Rectal smooth muscle tissue (tissue), 1 donor: Measurements from ENCODE around the gene CD68.
A peak's percentile ranks its signal among the peaks of the same experiment; 100 is the strongest.

Source experiments
- H3K27ac ChIP-seq: one replicate; pipeline ENCODE4 v1.7.0; 2013; ENCODE audit warnings: low read depth, low read length, inconsistent platforms
- H3K27me3 ChIP-seq: one replicate; pipeline ENCODE4 v1.7.0; 2013; ENCODE audit warnings: low read length; ENCODE audit not compliant: control insufficient read depth, insufficient read depth
- H3K36me3 ChIP-seq: one replicate; pipeline ENCODE4 v1.7.0; 2013; ENCODE audit warnings: low read length; ENCODE audit not compliant: control insufficient read depth, insufficient read depth
- H3K4me1 ChIP-seq: one replicate; pipeline ENCODE4 v1.7.0; 2013; ENCODE audit warnings: low read length; ENCODE audit not compliant: control insufficient read depth, insufficient read depth
- H3K4me3 ChIP-seq: one replicate; pipeline ENCODE4 v1.7.0; 2013; ENCODE audit warnings: low read length
- H3K9ac ChIP-seq: one replicate; pipeline ENCODE4 v1.7.0; 2013; ENCODE audit warnings: low read length

CD68 gene

DNA sequence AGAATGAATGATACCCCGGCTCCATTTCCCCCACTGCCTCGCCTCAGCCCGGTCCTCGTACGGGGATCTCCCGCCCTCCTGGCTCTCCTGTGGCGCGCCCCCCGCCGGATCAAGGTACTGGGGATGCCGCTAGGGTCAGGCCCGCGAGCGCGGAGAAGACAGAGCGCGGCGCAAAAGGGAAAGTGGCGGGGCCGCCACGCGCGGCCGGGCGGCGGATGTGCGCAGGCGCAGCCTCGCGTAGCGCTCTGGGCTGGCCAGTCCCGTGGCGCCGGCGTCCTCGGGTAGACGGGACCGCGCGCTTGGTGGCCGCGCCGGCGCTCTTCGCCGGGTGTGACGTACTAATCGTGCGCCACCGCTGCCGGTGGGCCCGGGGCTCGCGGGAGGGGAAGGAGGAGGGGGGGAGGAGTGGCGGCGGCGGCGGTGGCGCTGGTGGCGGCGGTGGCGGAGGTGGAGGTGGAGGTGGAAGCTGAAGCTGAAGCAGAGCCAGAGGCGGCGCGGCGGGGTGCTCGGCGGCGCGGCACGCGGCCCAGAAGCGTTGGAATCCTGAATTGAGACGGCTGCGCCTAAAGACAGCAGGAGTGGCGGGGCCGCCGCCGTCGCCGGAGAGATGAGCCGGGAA is 17.7 kb upstream of the CD68 start, which contains the start of gene SENP3:
SENP3 (plus strand) TSS at position 331 of the 619 bp plus-strand sequence. CDS start 1,158 bp downstream, outside the sequence.
- Histone ChIP-seq H3K4me1 (peaks cover 40% of the 10 kb centered on the region), H3K9ac (peak within 1 kb of the TSS; percentile 33), H3K27me3 (no peaks in the 10 kb centered on the region), H3K4me3 (peak within 1 kb of the TSS; percentile 82), H3K36me3 (peaks cover 15% of the 10 kb centered on the region), H3K27ac (peak within 1 kb of the TSS; percentile 99)

DNA sequence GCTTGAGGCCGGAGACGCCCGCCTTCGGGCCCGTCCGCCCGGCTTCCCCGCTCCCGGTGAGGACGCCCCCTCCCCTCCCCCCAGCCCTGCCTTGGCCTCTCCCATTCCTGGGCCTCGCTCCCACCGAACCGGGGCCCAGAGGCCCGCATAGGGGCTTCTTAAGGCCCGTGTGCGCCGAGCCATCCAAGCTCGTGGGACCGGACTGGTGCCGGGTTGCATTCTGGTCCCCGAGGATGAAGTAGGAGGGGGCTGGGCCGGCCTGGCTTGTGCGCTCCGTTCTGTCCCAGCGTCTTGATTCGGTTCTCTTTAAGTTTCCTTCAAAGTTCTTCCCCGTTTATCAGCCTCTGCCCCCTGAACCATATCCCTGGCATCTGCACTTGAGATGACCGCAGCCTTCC is 17.2 kb upstream of the CD68 start:
- Histone ChIP-seq H3K36me3 (peaks cover 19% of the 10 kb centered on the region), H3K9ac (peak overlapping the region; percentile 2), H3K27ac (peak overlapping the region; percentile 87), H3K27me3 (no peaks in the 10 kb centered on the region), H3K4me1 (peaks cover 40% of the 10 kb centered on the region), H3K4me3 (peak overlapping the region; percentile 79)

DNA sequence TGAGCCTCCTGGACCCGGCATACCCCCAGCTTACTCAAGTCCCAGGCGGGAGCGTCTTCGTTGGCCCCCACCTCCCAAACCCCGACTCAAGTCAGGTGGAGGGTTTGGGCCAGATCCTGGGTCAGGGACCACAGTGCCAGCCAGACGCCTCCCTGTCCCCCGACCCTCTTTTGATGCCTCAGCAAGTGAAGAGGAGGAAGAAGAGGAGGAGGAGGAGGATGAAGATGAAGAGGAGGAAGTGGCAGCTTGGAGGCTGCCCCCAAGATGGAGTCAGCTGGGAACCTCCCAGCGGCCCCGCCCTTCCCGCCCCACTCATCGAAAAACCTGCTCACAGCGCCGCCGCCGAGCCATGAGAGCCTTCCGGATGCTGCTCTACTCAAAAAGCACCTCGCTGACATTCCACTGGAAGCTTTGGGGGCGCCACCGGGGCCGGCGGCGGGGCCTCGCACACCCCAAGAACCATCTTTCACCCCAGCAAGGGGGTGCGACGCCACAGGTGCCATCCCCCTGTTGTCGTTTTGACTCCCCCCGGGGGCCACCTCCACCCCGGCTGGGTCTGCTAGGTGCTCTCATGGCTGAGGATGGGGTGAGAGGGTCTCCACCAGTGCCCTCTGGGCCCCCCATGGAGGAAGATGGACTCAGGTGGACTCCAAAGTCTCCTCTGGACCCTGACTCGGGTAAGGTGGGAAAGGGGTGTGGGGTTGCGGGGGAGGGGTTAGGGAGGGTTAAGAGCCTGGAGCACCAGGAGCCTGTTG is 16.1 kb upstream of the CD68 start:
- H3K9ac ChIP-seq, result no peak overlapping the region
- no peak overlapping the region for H3K4me3 ChIP-seq
- H3K27me3 ChIP-seq, result no peaks in the 10 kb centered on the region
- H3K4me1 ChIP-seq, result peaks cover 34% of the 10 kb centered on the region
- no peak overlapping the region for H3K27ac ChIP-seq
- peaks cover 21% of the 10 kb centered on the region for H3K36me3 ChIP-seq

DNA sequence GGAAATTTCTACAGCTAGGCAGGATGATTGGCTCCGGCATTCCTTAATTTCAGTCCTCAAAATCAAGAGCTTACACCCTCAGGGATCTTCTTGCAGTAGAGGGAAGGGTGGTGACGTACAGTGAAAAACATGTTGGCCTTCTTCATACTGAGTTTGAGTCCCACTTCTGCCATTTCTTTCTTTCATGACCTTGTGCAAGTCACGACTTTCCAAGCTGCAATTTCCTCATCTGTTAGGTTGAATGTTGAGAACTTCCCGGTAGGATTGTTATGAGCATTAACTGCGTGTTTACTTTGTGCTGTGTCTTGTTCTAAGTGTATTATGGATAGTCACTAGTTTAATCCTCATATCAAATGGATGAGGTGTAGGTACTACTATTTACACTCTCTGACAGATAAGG is 9.9 kb upstream of the CD68 start:
- H3K27ac ChIP-seq, result no peak overlapping the region
- peaks cover 1% of the 10 kb centered on the region for H3K4me1 ChIP-seq
- H3K27me3 ChIP-seq, result no peaks in the 10 kb centered on the region
- peaks cover 35% of the 10 kb centered on the region for H3K36me3 ChIP-seq
- no peak overlapping the region for H3K9ac ChIP-seq
- H3K4me3 ChIP-seq, result no peak overlapping the region

DNA sequence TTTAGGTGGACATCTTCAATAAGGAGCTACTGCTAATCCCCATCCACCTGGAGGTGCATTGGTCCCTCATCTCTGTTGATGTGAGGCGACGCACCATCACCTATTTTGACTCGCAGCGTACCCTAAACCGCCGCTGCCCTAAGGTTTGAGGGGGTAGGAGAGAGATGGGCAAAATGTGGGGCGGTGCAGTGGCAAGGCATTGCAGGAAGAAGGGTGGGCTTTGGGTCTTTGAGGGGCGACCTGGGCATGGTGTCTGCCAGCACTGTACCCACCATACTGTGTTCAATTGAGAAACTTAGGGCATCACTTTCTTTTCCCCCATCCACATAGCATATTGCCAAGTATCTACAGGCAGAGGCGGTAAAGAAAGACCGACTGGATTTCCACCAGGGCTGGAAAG is 9.1 kb upstream of the CD68 start:
- no peak overlapping the region for H3K4me3 ChIP-seq
- H3K4me1 ChIP-seq, result peaks cover 3% of the 10 kb centered on the region
- no peak overlapping the region for H3K27ac ChIP-seq
- H3K36me3 ChIP-seq, result peaks cover 35% of the 10 kb centered on the region
- no peak overlapping the region for H3K9ac ChIP-seq
- no peaks in the 10 kb centered on the region for H3K27me3 ChIP-seq

DNA sequence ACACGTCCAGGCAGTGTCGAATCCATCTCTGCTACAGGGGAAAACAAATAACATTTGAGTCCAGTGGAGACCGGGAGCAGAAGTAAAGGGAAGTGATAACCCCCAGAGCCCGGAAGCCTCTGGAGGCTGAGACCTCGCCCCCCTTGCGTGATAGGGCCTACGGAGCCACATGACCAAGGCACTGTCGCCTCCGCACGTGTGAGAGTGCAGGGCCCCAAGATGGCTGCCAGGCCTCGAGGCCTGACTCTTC is 7.2 kb upstream of the CD68 start:
- H3K27ac ChIP-seq, result peak overlapping the region; percentile 77
- H3K4me3 ChIP-seq, result peak overlapping the region; percentile 77
- peaks cover 48% of the 10 kb centered on the region for H3K36me3 ChIP-seq
- peaks cover 3% of the 10 kb centered on the region for H3K4me1 ChIP-seq
- H3K9ac ChIP-seq, result peak overlapping the region; percentile 67
- H3K27me3 ChIP-seq, result no peaks in the 10 kb centered on the region

DNA sequence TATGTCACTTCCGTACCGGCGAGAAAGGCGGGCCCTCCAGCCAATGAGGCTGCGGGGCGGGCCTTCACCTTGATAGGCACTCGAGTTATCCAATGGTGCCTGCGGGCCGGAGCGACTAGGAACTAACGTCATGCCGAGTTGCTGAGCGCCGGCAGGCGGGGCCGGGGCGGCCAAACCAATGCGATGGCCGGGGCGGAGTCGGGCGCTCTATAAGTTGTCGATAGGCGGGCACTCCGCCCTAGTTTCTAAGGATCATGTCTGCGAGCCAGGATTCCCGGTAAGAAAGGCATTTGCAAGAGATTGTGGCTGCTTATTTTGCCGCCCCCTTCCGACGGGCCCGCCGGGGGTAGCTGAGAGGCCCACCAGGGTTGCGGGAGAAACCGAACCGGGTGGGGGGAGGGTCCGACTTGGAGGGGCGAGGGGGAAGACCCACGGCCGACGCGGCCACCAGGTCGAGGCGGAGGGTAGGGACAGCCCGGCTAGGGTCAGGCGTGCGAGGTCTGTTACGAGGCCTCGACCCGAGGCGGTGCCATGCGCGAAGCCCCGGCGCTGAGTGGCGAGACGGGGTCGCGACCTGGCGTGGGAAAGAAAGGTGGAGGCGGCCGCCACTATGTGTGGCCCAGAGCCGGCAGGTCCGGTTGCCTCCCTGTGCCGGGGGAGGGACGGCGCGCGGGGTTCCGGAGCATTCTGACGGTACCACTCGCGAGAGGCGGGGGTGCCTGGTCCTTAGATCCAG is 6.7 kb upstream of the CD68 start:
- H3K36me3 ChIP-seq, result peaks cover 50% of the 10 kb centered on the region
- peaks cover 3% of the 10 kb centered on the region for H3K4me1 ChIP-seq
- H3K9ac ChIP-seq, result peak overlapping the region; percentile 95
- no peaks in the 10 kb centered on the region for H3K27me3 ChIP-seq
- peak overlapping the region; percentile 98 for H3K27ac ChIP-seq
- peak overlapping the region; percentile 98 for H3K4me3 ChIP-seq

DNA sequence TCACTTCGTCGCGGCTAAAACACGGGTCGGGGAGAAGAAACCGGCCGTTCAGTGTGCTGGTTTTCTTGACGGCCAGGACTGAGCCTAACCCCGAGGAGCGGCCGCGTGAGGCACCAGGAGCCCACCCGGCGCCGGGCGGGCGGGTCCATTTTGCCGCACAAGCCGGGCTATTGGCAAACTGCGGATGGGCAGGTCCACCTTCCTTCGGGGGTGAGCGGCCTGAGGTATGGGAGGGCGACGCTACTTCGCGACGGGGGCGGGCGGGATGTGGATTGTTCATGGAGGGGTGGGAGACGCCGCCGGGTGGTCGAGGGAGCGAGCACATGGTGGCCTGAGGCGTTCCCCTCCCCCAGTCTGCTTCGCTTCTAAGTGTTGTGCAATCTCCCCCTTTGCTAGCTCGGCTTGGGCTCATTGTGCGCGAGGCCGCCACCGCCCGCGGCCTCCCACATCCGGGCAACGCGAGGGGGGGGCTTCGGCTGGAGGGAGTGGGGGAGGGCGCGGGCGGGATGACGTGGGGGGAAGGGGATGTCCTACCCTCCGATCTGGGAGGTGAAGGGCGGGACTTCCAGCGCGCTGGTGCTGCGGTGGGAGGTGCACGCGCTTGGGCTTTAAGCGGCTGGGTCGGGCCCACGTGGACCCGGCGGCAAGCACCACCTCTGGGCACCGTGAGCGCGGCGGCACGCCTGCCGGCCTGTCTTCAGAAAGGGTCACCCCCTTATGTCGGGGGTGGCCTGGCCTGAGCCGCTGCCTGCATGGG is 5.9 kb upstream of the CD68 start:
- H3K36me3 ChIP-seq, result peaks cover 58% of the 10 kb centered on the region
- H3K4me1 ChIP-seq, result peaks cover 3% of the 10 kb centered on the region
- H3K4me3 ChIP-seq, result peak overlapping the region; percentile 98
- H3K27me3 ChIP-seq, result no peaks in the 10 kb centered on the region
- peak overlapping the region; percentile 98 for H3K27ac ChIP-seq
- H3K9ac ChIP-seq, result peak overlapping the region; percentile 95

DNA sequence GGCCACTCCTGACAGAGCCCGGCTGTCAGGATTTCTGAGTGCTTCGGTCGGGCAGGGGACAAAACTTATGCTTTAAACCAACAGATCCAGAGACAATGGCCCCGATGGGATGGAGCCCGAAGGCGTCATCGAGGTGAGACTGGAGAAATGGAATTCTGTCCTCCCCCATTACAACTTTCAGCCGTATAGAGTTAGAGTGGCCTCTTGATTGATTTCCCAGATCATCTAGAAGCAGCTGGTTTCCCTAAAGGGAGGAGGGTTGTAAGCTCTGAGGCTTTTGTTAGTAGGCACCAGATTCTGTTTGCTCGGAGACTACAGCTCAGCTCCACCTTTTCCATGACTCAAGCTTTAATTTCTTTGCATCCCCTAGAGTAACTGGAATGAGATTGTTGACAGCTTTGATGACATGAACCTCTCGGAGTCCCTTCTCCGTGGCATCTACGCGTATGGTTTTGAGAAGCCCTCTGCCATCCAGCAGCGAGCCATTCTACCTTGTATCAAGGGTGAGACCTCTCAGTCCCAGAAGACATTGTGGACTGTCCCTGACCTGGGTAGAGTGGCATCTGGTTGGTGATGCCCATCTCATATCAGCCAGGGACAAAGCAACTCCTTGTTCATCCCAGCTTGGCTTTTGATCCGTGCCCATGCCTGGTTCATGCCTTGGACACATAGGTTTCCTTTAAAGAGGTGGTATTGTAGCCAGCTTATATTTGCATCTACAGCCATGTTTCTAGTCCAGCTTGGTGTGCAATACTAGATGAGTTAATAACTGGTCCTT is 5.1 kb upstream of the CD68 start:
- H3K4me3 ChIP-seq, result peak overlapping the region; percentile 98
- H3K36me3 ChIP-seq, result peaks cover 63% of the 10 kb centered on the region
- H3K9ac ChIP-seq, result no peak overlapping the region
- peaks cover 3% of the 10 kb centered on the region for H3K4me1 ChIP-seq
- H3K27me3 ChIP-seq, result no peaks in the 10 kb centered on the region
- peak overlapping the region; percentile 98 for H3K27ac ChIP-seq

DNA sequence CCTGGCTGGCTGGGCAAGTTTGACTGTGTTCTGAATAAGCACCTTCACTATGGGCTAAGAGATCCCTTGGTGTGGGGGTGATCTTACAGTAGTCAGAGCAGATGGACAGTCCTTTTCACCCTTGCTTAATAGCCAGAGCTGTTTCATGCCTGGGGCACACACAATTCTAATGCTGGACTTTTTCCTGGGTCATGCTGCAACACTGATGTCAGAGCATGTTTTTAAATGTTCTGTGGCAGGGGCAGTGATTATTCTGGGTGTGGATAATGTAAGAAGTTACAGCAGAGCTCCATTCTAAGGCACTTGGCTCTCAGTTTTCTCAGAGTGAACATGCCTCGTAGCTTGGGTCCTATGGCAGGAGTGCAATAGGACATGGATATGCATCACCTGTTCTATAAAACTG is 4.0 kb upstream of the CD68 start:
- Histone ChIP-seq H3K27ac (no peak overlapping the region), H3K4me1 (peaks cover 3% of the 10 kb centered on the region), H3K9ac (no peak overlapping the region), H3K27me3 (no peaks in the 10 kb centered on the region), H3K36me3 (peaks cover 53% of the 10 kb centered on the region), H3K4me3 (no peak overlapping the region)

DNA sequence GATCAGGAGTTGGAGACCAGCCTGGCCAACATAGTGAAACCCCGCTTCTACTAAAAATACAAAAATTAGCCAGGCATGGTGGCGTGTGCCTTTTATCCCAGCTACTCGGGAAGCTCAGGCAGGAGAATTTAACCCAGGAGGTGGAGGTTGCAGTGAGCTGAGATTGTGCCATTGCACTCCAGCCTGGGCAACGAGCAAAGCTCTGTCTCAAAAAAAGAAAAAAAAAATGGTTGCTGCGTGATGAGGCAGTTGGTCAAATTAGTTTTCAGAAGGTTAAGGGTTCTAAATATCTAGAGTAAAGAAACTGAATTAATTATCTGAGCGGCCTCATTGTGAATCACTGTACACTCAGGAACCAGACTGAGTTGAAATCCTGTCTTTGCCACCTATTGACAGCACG is 3.5 kb upstream of the CD68 start:
- Histone ChIP-seq H3K27ac (no peak overlapping the region), H3K4me1 (peaks cover 3% of the 10 kb centered on the region), H3K4me3 (no peak overlapping the region), H3K36me3 (peaks cover 52% of the 10 kb centered on the region), H3K9ac (no peak overlapping the region), H3K27me3 (no peaks in the 10 kb centered on the region)
